Activated B cell treated with CpG ODN at 0.5 μM for 24 hours (primary cell): ENCODE measurements around the gene QRSL1. TPM values are rescaled to one million over a fixed set of nuclear protein-coding genes. Genes with fewer than 3 reads are reported as not detected.
A peak's percentile ranks its signal among the peaks of the same experiment; 100 is the strongest.

Experiments used
- ATAC-seq: fragments of 200-7000 bp; cut with Tn5 transposase; one replicate; pipeline ENCODE4 v1.10.0; 2021; ENCODE audit warnings: low read depth, mild to moderate bottlenecking, moderate library complexity
- CTCF ChIA-PET: fragments of 350-600 bp; sonication (Branson Sonifier 250); formaldehyde crosslinking; loops from one replicate; lab custom pipeline; 2021; ENCODE audit warnings: antibody characterized with exemption; lab: Charles Lee
- POLR2A ChIA-PET: fragments of 350-600 bp; sonication (Branson Sonifier 250); formaldehyde crosslinking; loops from one replicate; lab custom pipeline; 2021; ENCODE audit warnings: antibody characterized with exemption; lab: Charles Lee
- DNase-seq: peaks from one replicate; pipeline ENCODE4 v3.0.0; 2022
- H3K27ac Mint-ChIP-seq: one replicate; pipeline ENCODE4 v1.8.0; 2020; ENCODE audit warnings: mixed read lengths
- H3K27me3 Mint-ChIP-seq: one replicate; pipeline ENCODE4 v1.8.0; 2021; ENCODE audit warnings: mixed read lengths
- H3K36me3 Mint-ChIP-seq: one replicate; pipeline ENCODE4 v1.8.0; 2021; ENCODE audit warnings: low read depth, mixed read lengths
- H3K4me1 Mint-ChIP-seq: one replicate; pipeline ENCODE4 v1.8.0; 2021; ENCODE audit warnings: mixed read lengths
- H3K4me3 Mint-ChIP-seq: one replicate; pipeline ENCODE4 v1.8.0; 2020; ENCODE audit warnings: mild to moderate bottlenecking, mixed read lengths
- H3K9me3 Mint-ChIP-seq: one replicate; pipeline ENCODE4 v1.8.0; 2020; ENCODE audit warnings: mixed read lengths
- intact Hi-C: fragments of 100-400 bp; cut with micrococcal nuclease; formaldehyde crosslinking; loops from one replicate; pipeline ENCODE4 v1.15.1; 2024
- total RNA-seq: library from RNA; stranded (reverse); gene quantifications from 2 replicates; pipeline ENCODE4 v1.2.3, GENCODE V29; 2022
- TF ChIP-seq, protein P1 (sequence below): fragments of 200-600 bp; IDR thresholded peaks from one replicate; pipeline ENCODE4 v1.8.0; 2022; ENCODE audit warnings: antibody characterized with exemption, mild to moderate bottlenecking

The QRSL1 gene
- total RNA-seq, 1 donor from 2014 or later = 31.1 TPM

GRCh38 chr6:106599440-106599839 lies 29.9 kb upstream of the QRSL1 start:
- ATAC-seq = no peak
- ChIA-PET POLR2A (no interaction called here), CTCF (interaction anchor here (0.6 to 0.8 kb wide), 2 partner anchors 15 to 380 kb away, joined by 3 read pairs; no protein-coding TSS in a partner anchor)
- no peak for DNase-seq
- Mint-ChIP-seq H3K9me3 (no peaks in the 10 kb centered on the region), H3K4me1 (peaks cover 3% of the 10 kb centered on the region), H3K27me3 (no peaks in the 10 kb centered on the region), H3K4me3 (no peak overlapping the region), H3K36me3 (peaks cover 43% of the 10 kb centered on the region), H3K27ac (no peak overlapping the region)
- intact Hi-C loops = no loop called here
- TF ChIP-seq, protein P1, sequence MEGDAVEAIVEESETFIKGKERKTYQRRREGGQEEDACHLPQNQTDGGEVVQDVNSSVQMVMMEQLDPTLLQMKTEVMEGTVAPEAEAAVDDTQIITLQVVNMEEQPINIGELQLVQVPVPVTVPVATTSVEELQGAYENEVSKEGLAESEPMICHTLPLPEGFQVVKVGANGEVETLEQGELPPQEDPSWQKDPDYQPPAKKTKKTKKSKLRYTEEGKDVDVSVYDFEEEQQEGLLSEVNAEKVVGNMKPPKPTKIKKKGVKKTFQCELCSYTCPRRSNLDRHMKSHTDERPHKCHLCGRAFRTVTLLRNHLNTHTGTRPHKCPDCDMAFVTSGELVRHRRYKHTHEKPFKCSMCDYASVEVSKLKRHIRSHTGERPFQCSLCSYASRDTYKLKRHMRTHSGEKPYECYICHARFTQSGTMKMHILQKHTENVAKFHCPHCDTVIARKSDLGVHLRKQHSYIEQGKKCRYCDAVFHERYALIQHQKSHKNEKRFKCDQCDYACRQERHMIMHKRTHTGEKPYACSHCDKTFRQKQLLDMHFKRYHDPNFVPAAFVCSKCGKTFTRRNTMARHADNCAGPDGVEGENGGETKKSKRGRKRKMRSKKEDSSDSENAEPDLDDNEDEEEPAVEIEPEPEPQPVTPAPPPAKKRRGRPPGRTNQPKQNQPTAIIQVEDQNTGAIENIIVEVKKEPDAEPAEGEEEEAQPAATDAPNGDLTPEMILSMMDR = no peak

DNA sequence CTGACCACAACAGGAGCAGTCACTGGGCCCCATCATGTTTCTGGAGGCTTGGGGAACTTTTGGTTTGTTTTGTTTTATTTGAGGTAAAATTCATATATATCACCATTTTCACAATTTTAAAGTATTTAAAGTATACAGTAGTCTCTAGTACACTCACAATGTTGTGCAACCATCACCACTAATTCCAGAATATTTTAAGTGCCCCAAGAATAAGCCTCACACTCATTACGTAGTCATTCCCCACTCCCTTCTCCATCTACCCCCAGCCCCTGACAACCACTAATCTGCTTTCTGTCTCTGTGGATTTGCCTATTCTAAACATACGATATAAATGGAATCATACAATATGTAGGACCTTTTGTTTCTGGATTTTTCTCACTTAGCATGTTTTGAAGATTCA lies 29.0 kb upstream of the QRSL1 start:
- Mint-ChIP-seq H3K36me3 (peaks cover 46% of the 10 kb centered on the region), H3K4me3 (no peak overlapping the region), H3K9me3 (no peaks in the 10 kb centered on the region), H3K27me3 (no peaks in the 10 kb centered on the region), H3K4me1 (peaks cover 3% of the 10 kb centered on the region), H3K27ac (no peak overlapping the region)
- TF ChIP-seq, protein P1 = no peak
- DNase-seq = no peak
- ChIA-PET CTCF (no interaction called here), POLR2A (no interaction called here)
- no peak for ATAC-seq
- intact Hi-C loops = no loop called here

GRCh38 chr6:106608080-106608668 lies 21.2 kb upstream of the QRSL1 start:
- intact Hi-C loops = loop anchor here (1.0 to 5.0 kb wide), 8 partner anchors 21 to 389 kb away; partner anchors contain the start of genes QRSL1 and RTN4IP1
- ChIA-PET CTCF (interaction anchor here (0.6 to 4.8 kb wide), 19 partner anchors 9 to 389 kb away, joined by 3 to 95 read pairs (median 4); partner anchors contain the start of genes QRSL1 and RTN4IP1), POLR2A (interaction anchor here (0.6 to 1.1 kb wide), 4 partner anchors 21 to 371 kb away, joined by 3 to 5 read pairs (median 4); partner anchors contain the start of genes QRSL1 and RTN4IP1)
- Mint-ChIP-seq H3K4me3 (no peak overlapping the region), H3K36me3 (peaks cover 30% of the 10 kb centered on the region), H3K4me1 (peaks cover 51% of the 10 kb centered on the region), H3K27me3 (no peaks in the 10 kb centered on the region), H3K9me3 (no peaks in the 10 kb centered on the region), H3K27ac (no peak overlapping the region)
- TF ChIP-seq, protein P1 = peak; percentile 72
- ATAC-seq (peak; percentile 88), DNase-seq (no peak)

DNA sequence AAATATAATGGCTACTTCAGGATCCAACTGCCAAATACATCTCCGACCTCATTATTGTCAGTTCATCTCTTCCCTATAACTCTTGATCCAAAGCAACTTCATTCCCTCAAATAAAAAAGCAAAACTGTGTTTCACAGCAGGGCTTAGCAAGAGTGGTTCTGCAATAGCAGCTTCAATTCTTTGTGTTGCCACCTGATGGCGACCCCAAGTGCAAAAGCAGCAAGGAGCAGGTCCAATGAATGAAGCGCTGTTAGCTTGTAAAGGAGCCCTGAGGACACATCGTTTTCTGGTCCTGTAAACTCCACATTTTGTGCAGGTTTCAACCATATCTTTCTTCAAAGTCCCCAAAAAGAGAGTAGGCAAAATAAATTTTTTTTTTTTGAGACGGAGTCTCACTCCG lies 19.7 kb upstream of the QRSL1 start:
- Mint-ChIP-seq H3K4me1 (peaks cover 63% of the 10 kb centered on the region), H3K9me3 (no peaks in the 10 kb centered on the region), H3K36me3 (peaks cover 18% of the 10 kb centered on the region), H3K4me3 (no peak overlapping the region), H3K27ac (no peak overlapping the region), H3K27me3 (no peaks in the 10 kb centered on the region)
- intact Hi-C loops = loop anchor here (1.0 to 5.0 kb wide), 6 partner anchors 19 to 235 kb away; partner anchors contain the start of genes QRSL1 and RTN4IP1
- TF ChIP-seq, protein P1 = no peak
- no peak for DNase-seq
- ChIA-PET CTCF (interaction anchor here (0.6 to 4.8 kb wide), 23 partner anchors 10 to 388 kb away, joined by 3 to 95 read pairs (median 4); partner anchors contain the start of genes CD24, QRSL1 and RTN4IP1), POLR2A (interaction anchor here (0.5 to 1.3 kb wide), 5 partner anchors 10 to 370 kb away, joined by 4 to 11 read pairs (median 5); partner anchors contain the start of genes QRSL1 and RTN4IP1)
- peak; percentile 72 for ATAC-seq

DNA sequence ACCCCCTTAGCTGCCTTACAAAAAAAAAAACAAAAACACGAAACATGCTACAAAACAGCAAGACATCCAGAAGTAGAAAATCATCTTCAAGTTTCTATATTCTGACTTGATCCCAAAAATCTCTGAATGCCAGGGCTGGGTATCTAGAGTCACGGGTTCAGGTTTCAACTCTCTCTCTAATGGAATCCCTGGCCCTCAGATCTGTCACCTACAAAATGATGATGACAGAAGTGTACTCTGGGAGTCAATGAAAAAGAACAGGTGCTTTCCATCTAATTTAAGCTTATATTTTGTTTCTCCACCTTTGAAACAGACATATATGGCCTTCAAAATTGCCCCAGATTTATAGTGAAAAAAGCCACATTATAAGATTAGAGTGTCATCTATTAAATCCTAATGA lies 18.3 kb upstream of the QRSL1 start:
- POLR2A ChIA-PET = interaction anchor here (1.7 kb wide), 1 partner anchor 18 kb away, joined by 7 read pairs; the partner anchor contains the start of genes QRSL1 and RTN4IP1
- Mint-ChIP-seq H3K4me3 (no peak overlapping the region), H3K36me3 (peaks cover 16% of the 10 kb centered on the region), H3K27ac (no peak overlapping the region), H3K4me1 (peaks cover 70% of the 10 kb centered on the region), H3K9me3 (no peaks in the 10 kb centered on the region), H3K27me3 (no peaks in the 10 kb centered on the region)
- CTCF ChIA-PET = interaction anchor here (1.3 to 4.8 kb wide), 7 partner anchors 17 to 369 kb away, joined by 4 to 95 read pairs (median 23); partner anchors contain the start of gene CD24
- DNase-seq (no peak), ATAC-seq (no peak)
- intact Hi-C loops = loop anchor here (5.0 kb wide), 1 partner anchor 56 kb away; no protein-coding TSS in a partner anchor
- TF ChIP-seq, protein P1 = no peak
